22Rv1 (cell line): ENCODE results near the gene C1orf198.

Experiments
- H3K27ac ChIP-seq: fragments of 450-650 bp; 2 replicates; pipeline ENCODE4 v1.5.1; 2017
- ZFX ChIP-seq: fragments of 450-650 bp; IDR thresholded peaks from 2 replicates; pipeline ENCODE4 v1.6.1; 2017; ENCODE audit warnings: antibody characterized with exemption, borderline replicate concordance
- TF ChIP-seq, protein P1 (sequence below): fragments of 450-650 bp; IDR thresholded peaks from 2 replicates; pipeline ENCODE4 v1.5.1; 2017; ENCODE audit warnings: mild to moderate bottlenecking

C1orf198 gene, protein sequence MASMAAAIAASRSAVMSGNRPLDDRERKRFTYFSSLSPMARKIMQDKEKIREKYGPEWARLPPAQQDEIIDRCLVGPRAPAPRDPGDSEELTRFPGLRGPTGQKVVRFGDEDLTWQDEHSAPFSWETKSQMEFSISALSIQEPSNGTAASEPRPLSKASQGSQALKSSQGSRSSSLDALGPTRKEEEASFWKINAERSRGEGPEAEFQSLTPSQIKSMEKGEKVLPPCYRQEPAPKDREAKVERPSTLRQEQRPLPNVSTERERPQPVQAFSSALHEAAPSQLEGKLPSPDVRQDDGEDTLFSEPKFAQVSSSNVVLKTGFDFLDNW

GRCh38 chr1:230867903-230868735, at the start of gene C1orf198:
TSS of gene C1orf198 (minus strand) at chr1:230868521. CDS start at chr1:230868512, 9 bp downstream.
- H3K27ac ChIP-seq = peak within 1 kb of the TSS; percentile 54
- TF ChIP-seq, protein P1, sequence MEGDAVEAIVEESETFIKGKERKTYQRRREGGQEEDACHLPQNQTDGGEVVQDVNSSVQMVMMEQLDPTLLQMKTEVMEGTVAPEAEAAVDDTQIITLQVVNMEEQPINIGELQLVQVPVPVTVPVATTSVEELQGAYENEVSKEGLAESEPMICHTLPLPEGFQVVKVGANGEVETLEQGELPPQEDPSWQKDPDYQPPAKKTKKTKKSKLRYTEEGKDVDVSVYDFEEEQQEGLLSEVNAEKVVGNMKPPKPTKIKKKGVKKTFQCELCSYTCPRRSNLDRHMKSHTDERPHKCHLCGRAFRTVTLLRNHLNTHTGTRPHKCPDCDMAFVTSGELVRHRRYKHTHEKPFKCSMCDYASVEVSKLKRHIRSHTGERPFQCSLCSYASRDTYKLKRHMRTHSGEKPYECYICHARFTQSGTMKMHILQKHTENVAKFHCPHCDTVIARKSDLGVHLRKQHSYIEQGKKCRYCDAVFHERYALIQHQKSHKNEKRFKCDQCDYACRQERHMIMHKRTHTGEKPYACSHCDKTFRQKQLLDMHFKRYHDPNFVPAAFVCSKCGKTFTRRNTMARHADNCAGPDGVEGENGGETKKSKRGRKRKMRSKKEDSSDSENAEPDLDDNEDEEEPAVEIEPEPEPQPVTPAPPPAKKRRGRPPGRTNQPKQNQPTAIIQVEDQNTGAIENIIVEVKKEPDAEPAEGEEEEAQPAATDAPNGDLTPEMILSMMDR = no peak
- no peak for TF ChIP-seq ZFX

DNA sequence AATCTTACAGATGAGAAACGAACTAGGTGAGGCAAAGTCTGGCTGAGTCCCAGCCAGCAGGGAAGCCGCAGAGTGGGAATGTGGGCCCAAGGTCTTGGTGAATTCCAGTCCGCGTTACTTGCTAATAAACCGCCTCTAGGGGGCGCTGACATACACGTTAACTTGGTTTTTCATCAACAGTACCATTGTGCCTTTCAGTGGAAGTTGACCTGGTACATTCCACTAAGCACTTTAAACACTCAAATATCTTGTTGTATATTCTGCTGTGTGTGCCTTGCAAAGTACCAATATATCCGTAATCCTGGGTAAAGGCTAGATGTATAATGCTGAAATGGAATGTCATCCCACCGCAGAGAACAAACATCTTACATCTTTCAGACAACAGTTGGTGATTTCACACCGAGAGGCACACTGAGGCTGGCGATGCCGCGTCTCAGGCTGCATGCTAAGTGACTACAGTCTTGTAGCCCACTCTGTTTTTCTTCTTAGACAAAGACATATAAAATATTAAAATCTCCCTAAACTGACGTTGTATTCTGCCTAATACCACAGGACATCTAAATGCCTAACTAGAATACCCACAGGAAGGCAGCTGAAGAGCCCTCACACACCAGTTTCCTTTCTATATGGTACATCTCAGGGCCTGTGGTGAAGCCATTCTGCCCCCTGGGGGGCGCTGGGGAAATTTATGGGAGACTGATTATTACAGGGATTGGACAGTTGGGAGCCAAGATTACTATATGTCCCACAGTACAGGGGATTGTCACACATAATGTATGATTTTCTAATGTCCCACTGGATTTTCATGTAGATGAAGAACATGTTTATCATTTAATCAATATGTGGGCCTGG, 49.2 kb upstream of the C1orf198 start:
- TF ChIP-seq, protein P1 = peak; percentile 91
- TF ChIP-seq ZFX = no peak
- H3K27ac ChIP-seq = no peak overlapping the region

DNA sequence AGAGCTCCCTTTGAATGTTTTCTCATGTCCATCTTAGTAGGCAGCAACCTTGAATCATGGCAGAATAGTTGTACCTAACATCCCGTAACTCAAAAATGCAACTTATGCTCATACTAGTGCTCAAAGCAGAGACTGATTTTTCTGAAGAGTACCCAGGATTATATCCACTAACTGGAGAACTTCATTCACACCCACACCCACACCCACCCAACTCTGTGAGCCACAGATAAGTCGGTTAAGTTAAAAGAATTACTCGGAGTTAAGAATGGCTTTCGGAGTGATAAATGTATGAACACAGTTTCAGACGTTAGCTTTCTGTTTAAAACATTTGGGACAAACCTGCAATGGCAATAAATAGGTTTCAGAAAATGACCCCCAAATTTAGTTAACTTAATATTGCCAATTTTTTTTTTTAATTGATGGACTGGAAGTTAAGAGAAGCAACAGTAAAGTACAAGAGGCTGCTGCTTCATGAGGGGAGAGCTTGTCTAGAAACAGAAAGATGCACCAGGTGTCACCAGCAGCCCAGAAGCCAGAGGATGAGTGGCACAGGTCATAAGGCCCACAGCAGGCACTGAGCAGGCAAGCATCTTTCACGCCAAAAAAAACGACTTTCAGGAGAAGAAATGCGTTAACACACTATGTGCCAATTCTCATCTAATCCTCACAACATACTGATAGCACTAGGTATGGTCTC, 48.4 kb upstream of the C1orf198 start:
- TF ChIP-seq, protein P1 = no peak
- TF ChIP-seq ZFX = no peak

GRCh38 chr1:230915078-230915477, 46.8 kb upstream of the C1orf198 start:
- TF ChIP-seq ZFX = no peak
- TF ChIP-seq, protein P1 = no peak
- H3K27ac ChIP-seq = no peak overlapping the region

More for the DNA sequence above, 48.4 kb upstream of the C1orf198 start:
- no peak overlapping the region for H3K27ac ChIP-seq

DNA sequence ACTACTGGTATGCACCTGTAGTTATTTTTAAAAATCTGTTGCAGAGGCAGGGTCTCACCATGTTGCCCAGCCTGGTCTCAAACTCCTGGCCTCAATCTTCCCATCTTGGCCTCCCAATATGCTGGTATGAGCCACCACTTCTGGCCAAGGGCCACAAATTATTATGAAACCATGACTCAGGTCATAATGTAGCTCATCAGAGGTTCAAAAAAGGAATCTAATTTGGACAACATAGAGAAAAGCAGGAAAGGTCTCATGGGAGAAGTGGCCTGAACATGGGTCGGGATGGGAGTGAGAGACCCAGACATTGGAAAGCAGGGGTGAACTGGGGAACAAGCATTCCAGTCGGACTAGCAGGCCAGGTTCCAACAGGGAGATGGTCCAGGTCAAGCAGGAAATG, 45.2 kb upstream of the C1orf198 start:
- TF ChIP-seq, protein P1 = no peak
- TF ChIP-seq ZFX = no peak
- H3K27ac ChIP-seq = no peak overlapping the region

DNA sequence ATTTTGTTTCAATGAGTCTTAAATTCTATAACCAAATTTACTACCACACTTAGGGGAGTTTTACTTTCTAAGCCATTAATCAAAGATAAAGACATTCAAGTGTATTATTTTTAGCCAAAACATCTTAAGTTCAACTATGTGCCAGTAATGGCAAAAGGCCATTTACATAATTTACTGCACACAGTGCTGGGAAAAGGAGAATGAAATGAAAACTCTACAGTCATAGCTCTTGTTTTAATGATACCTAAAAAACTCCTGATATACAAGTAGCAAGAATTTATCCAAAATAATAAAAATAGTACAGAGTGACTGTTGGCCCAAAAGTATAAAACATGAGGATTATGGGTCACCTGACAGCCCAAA, 42.4 kb upstream of the C1orf198 start:
- no peak for TF ChIP-seq ZFX
- TF ChIP-seq, protein P1 = no peak
- no peak overlapping the region for H3K27ac ChIP-seq
